H9 (cell line): ENCODE measurements around the gene FLT1. TPM values are rescaled to one million over a fixed set of nuclear protein-coding genes. Genes with fewer than 3 reads are reported as not detected.

ENCODE experiments used
- DNase-seq: peaks from one replicate; pipeline ENCODE4 v3.0.0-alpha.2; 2017
- H2AFZ ChIP-seq: one replicate; pipeline ENCODE4 v1.6.1; 2013; ENCODE audit warnings: mild to moderate bottlenecking, low read length, control low read depth, moderate library complexity
- H2AK5ac ChIP-seq: 2 replicates; pipeline ENCODE4 v1.6.1; 2013; ENCODE audit warnings: low read length, control low read depth, mixed read lengths; ENCODE audit not compliant: insufficient read length
- H2BK120ac ChIP-seq: one replicate; pipeline ENCODE4 v1.6.1; 2013; ENCODE audit warnings: low read depth, mild to moderate bottlenecking, low read length, control low read depth, inconsistent platforms; ENCODE audit not compliant: poor library complexity, severe bottlenecking
- H2BK12ac ChIP-seq: 2 replicates; pipeline ENCODE4 v1.6.1; 2013; ENCODE audit warnings: low read length, control low read depth, mixed read lengths, low read depth; ENCODE audit not compliant: insufficient read length
- H2BK15ac ChIP-seq: 2 replicates; pipeline ENCODE4 v1.6.1; 2013; ENCODE audit warnings: low read depth, low read length, control low read depth
- H2BK20ac ChIP-seq: one replicate; pipeline ENCODE4 v1.6.1; 2013; ENCODE audit warnings: low read depth, mild to moderate bottlenecking, low read length, control low read depth, inconsistent platforms; ENCODE audit not compliant: poor library complexity, severe bottlenecking
- H2BK5ac ChIP-seq: 2 replicates; pipeline ENCODE4 v1.6.1; 2013; ENCODE audit warnings: low read length, control low read depth, mixed read lengths; ENCODE audit not compliant: insufficient read length
- H3K14ac ChIP-seq: 2 replicates; pipeline ENCODE4 v1.6.1; 2013; ENCODE audit warnings: low read length, control low read depth; ENCODE audit not compliant: insufficient read depth
- H3K18ac ChIP-seq: 2 replicates; pipeline ENCODE4 v1.6.1; 2013; ENCODE audit warnings: low read depth, mild to moderate bottlenecking, mixed read lengths, low read length, control low read depth; ENCODE audit not compliant: insufficient read length
- H3K23ac ChIP-seq: 2 replicates; pipeline ENCODE4 v1.6.1; 2013; ENCODE audit warnings: low read length, control low read depth, mixed read lengths, low read depth; ENCODE audit not compliant: insufficient read length
- H3K23me2 ChIP-seq: 2 replicates; pipeline ENCODE4 v1.6.1; 2013; ENCODE audit warnings: low read depth, mild to moderate bottlenecking, mixed read lengths, low read length, control low read depth; ENCODE audit not compliant: insufficient read length, poor library complexity, severe bottlenecking
- H3K27ac ChIP-seq: 2 replicates; pipeline ENCODE4 v1.5.1; 2013; ENCODE audit warnings: low read length, control low read depth, mixed read lengths, low read depth; ENCODE audit not compliant: insufficient read length
- H3K27me3 ChIP-seq: 2 replicates; pipeline ENCODE4 v1.6.1; 2013; ENCODE audit warnings: low read length, control low read depth, inconsistent platforms; ENCODE audit not compliant: insufficient read depth
- H3K4ac ChIP-seq: 2 replicates; pipeline ENCODE4 v1.6.1; 2013; ENCODE audit warnings: low read depth, mild to moderate bottlenecking, control low read depth, inconsistent platforms, low read length, moderate library complexity
- H3K4me1 ChIP-seq: 2 replicates; pipeline ENCODE4 v1.6.1; 2013; ENCODE audit warnings: low read length, control low read depth, inconsistent platforms; ENCODE audit not compliant: insufficient read depth
- H3K4me2 ChIP-seq: 2 replicates; pipeline ENCODE4 v1.6.1; 2013; ENCODE audit warnings: low read length, control low read depth, mixed read lengths; ENCODE audit not compliant: insufficient read length, insufficient read depth
- H3K56ac ChIP-seq: 2 replicates; pipeline ENCODE4 v1.6.1; 2013; ENCODE audit warnings: low read depth, mild to moderate bottlenecking, mixed read lengths, low read length, control low read depth; ENCODE audit not compliant: insufficient read length
- H3K79me1 ChIP-seq: 2 replicates; pipeline ENCODE4 v1.6.1; 2013; ENCODE audit warnings: low read depth, mild to moderate bottlenecking, moderate library complexity, low read length, control low read depth, inconsistent platforms; ENCODE audit not compliant: insufficient read depth, poor library complexity, severe bottlenecking
- H3K79me2 ChIP-seq: 2 replicates; pipeline ENCODE4 v1.6.1; 2013; ENCODE audit warnings: low read length, control low read depth, inconsistent platforms; ENCODE audit not compliant: insufficient read depth
- H3K9ac ChIP-seq: 2 replicates; pipeline ENCODE4 v1.6.1; 2013; ENCODE audit warnings: low read length, control low read depth, mixed read lengths; ENCODE audit not compliant: insufficient read length; ENCODE audit errors: extremely low read depth
- H3K9me3 ChIP-seq: one replicate; pipeline ENCODE4 v1.6.1; 2013; ENCODE audit warnings: low read depth, low read length, inconsistent platforms; ENCODE audit not compliant: control insufficient read depth
- H3T11ph ChIP-seq: one replicate; pipeline ENCODE4 v1.6.1; 2013; ENCODE audit warnings: mild to moderate bottlenecking, low read length, control low read depth, inconsistent platforms
- H4K20me1 ChIP-seq: one replicate; pipeline ENCODE4 v1.6.1; 2013; ENCODE audit not compliant: control insufficient read depth, insufficient read length, insufficient read depth
- H4K5ac ChIP-seq: 2 replicates; pipeline ENCODE4 v1.6.1; 2013; ENCODE audit warnings: low read depth, mild to moderate bottlenecking, mixed read lengths, low read length, control low read depth; ENCODE audit not compliant: insufficient read length
- H4K8ac ChIP-seq: replicated peaks from 2 replicates; pipeline ENCODE4 v1.6.1; 2013; ENCODE audit warnings: low read length, control low read depth, mixed read lengths, low read depth; ENCODE audit not compliant: insufficient read length
- H4K91ac ChIP-seq: 2 replicates; pipeline ENCODE4 v1.6.1; 2013; ENCODE audit warnings: low read depth, mild to moderate bottlenecking, moderate library complexity, mixed read lengths, low read length, control low read depth; ENCODE audit not compliant: insufficient read length
- H3K27ac Mint-ChIP-seq, 3 experiments: 2 replicates in 2 of 3; 3 replicates in 1 of 3; pipeline ENCODE4 v1.8.0; 2020 to 2021; ENCODE audit warnings: mixed read lengths in 3 of 3, mild to moderate bottlenecking in 1 of 3, moderate library complexity in 1 of 3
- H3K27me3 Mint-ChIP-seq: 2 replicates; pipeline ENCODE4 v1.8.0; 2021; ENCODE audit warnings: low read depth, mild to moderate bottlenecking, moderate library complexity, mixed read lengths
- H3K36me3 Mint-ChIP-seq, 3 experiments: 2 replicates in 2 of 3; 3 replicates in 1 of 3; pipeline ENCODE4 v1.8.0; 2020 to 2021; ENCODE audit warnings: low read depth in 3 of 3, mixed read lengths in 3 of 3; ENCODE audit not compliant: insufficient read depth in 1 of 3
- H3K4me1 Mint-ChIP-seq, 2 experiments: 2 replicates each; pipeline ENCODE4 v1.8.0; 2020; ENCODE audit warnings: mixed read lengths in 2 of 2
- H3K4me3 Mint-ChIP-seq, 2 experiments: 2 replicates in 1 of 2; 3 replicates in 1 of 2; pipeline ENCODE4 v1.8.0; 2020 to 2021; ENCODE audit warnings: mild to moderate bottlenecking in 2 of 2, mixed read lengths in 2 of 2, moderate library complexity in 1 of 2
- H3K9me3 Mint-ChIP-seq, 2 experiments: 2 replicates in 1 of 2; 3 replicates in 1 of 2; pipeline ENCODE4 v1.8.0; 2020; ENCODE audit warnings: mild to moderate bottlenecking in 2 of 2, mixed read lengths in 2 of 2, moderate library complexity in 1 of 2
- WGBS: extraction: QIAGEN DNeasy Blood & Tissue Kit; methylation state at CpG from one replicate; pipeline ENCODE4 v1.1.7; 2013; ENCODE audit warnings: missing lambda C conversion rate, low lambda C conversion rate, mixed read lengths; ENCODE audit not compliant: insufficient read length; ENCODE audit errors: extremely low coverage; 5-methylcytosine and 5-hydroxymethylcytosine counted together
- total RNA-seq: library from RNA; stranded (reverse); gene quantifications from 2 replicates; pipeline ENCODE4 v1.2.1, GENCODE V29; 2021
- TF ChIP-seq, protein P1 (sequence below): fragments of 200-600 bp; sonication (generic); conservative IDR thresholded peaks from 3 replicates; pipeline ENCODE4 v1.8.0; 2021; ENCODE audit warnings: antibody characterized with exemption, mild to moderate bottlenecking

Gene FLT1
- total RNA-seq, 1 experiment from 2014 or later: 84.1 TPM

GRCh38 chr13:28474491-28475134 is 20.3 kb downstream of the FLT1 start:
- Histone ChIP-seq H2BK20ac (no peak overlapping the region), H3K27ac (no peak overlapping the region)
- peaks cover 46 to 51% of the 10 kb centered on the region in 2 experiments for H3K4me1 Mint-ChIP-seq

More at GRCh38 chr13:28474491-28475134, 20.3 kb downstream of the FLT1 start:
- no peak for DNase-seq
- Histone ChIP-seq H3K18ac (no peak overlapping the region), H3K27me3 (no peaks in the 10 kb centered on the region), H3K79me2 (peaks cover 26% of the 10 kb centered on the region), H3K4me2 (no peak overlapping the region), H2BK5ac (no peak overlapping the region), H3K56ac (no peak overlapping the region), H3K14ac (no peak overlapping the region), H3K23ac (no peak overlapping the region), H2AK5ac (no peak overlapping the region), H2BK15ac (no peak overlapping the region), H4K20me1 (no peaks in the 10 kb centered on the region), H4K91ac (no peak overlapping the region), H3K9ac (no peak overlapping the region), H3K4ac (no peak overlapping the region), H2AFZ (no peak overlapping the region), H3T11ph (no peak overlapping the region), H3K4me1 (peaks cover 3% of the 10 kb centered on the region; the same call in 1 of the 2 replicates), H2BK12ac (no peak overlapping the region), H4K5ac (no peak overlapping the region), H3K23me2 (no peaks in the 10 kb centered on the region), H3K9me3 (no peaks in the 10 kb centered on the region), H4K8ac (no peak overlapping the region), H2BK120ac (no peak overlapping the region), H3K79me1 (peaks cover 12% of the 10 kb centered on the region)
- H3K27me3 Mint-ChIP-seq: no peaks in the 10 kb centered on the region; the same call in 1 of the 2 replicates
- H3K9me3 Mint-ChIP-seq: peaks cover 2 to 8% of the 10 kb centered on the region in 2 experiments; a peak in 4 of 5 replicates
- WGBS: no CpG with 5 or more reads among the region's 1 CpG
- H3K27ac Mint-ChIP-seq: peak overlapping the region in 2 of 3 experiments; percentile 9 to 31; a peak in 2 of 7 replicates
- H3K36me3 Mint-ChIP-seq: peaks cover 29 to 44% (median 37%) of the 10 kb centered on the region in 3 experiments
- no peak overlapping the region for H3K4me3 Mint-ChIP-seq
- TF ChIP-seq, protein P1, sequence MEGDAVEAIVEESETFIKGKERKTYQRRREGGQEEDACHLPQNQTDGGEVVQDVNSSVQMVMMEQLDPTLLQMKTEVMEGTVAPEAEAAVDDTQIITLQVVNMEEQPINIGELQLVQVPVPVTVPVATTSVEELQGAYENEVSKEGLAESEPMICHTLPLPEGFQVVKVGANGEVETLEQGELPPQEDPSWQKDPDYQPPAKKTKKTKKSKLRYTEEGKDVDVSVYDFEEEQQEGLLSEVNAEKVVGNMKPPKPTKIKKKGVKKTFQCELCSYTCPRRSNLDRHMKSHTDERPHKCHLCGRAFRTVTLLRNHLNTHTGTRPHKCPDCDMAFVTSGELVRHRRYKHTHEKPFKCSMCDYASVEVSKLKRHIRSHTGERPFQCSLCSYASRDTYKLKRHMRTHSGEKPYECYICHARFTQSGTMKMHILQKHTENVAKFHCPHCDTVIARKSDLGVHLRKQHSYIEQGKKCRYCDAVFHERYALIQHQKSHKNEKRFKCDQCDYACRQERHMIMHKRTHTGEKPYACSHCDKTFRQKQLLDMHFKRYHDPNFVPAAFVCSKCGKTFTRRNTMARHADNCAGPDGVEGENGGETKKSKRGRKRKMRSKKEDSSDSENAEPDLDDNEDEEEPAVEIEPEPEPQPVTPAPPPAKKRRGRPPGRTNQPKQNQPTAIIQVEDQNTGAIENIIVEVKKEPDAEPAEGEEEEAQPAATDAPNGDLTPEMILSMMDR: no peak
